GM18520 (cell line): Measurements from ENCODE around the gene GDPD5.

Source experiments
- ATAC-seq: cut with Tn5 transposase; IDR thresholded peaks from one replicate; pipeline ENCODE4 v1.9.1; 2021; ENCODE audit not compliant: unreplicated experiment

Gene GDPD5

GRCh38 chr11:75558939-75559843 is 33.5 kb upstream of the GDPD5 start:
- no peak for ATAC-seq

GRCh38 chr11:75557666-75558494 is 32.1 kb upstream of the GDPD5 start:
- ATAC-seq = no peak

GRCh38 chr11:75556275-75556674 is 30.5 kb upstream of the GDPD5 start:
- ATAC-seq = no peak

GRCh38 chr11:75555079-75555811 is 29.5 kb upstream of the GDPD5 start:
- no peak for ATAC-seq

- ATAC-seq = no peak
These were observed 28.7 kb upstream of the GDPD5 start for GRCh38 chr11:75554258-75555022.

GRCh38 chr11:75553889-75554257 is 28.1 kb upstream of the GDPD5 start:
- no peak for ATAC-seq

GRCh38 chr11:75553182-75553581 is 27.4 kb upstream of the GDPD5 start:
- ATAC-seq = no peak

GRCh38 chr11:75549370-75549958 is 23.7 kb upstream of the GDPD5 start:
- no peak for ATAC-seq

GRCh38 chr11:75548595-75549272 is 23.0 kb upstream of the GDPD5 start:
- ATAC-seq = no peak

GRCh38 chr11:75547617-75548058 is 21.9 kb upstream of the GDPD5 start:
- ATAC-seq = no peak

- no peak for ATAC-seq
These were observed 21.4 kb upstream of the GDPD5 start for GRCh38 chr11:75547177-75547576.

GRCh38 chr11:75543806-75544205 is 18.1 kb upstream of the GDPD5 start:
- ATAC-seq = no peak

- ATAC-seq = no peak
These were observed 16.3 kb upstream of the GDPD5 start for GRCh38 chr11:75542088-75542438.

- no peak for ATAC-seq
These were observed 15.7 kb upstream of the GDPD5 start for GRCh38 chr11:75541193-75542087.

GRCh38 chr11:75539459-75540334 is 14.0 kb upstream of the GDPD5 start:
- no peak for ATAC-seq

GRCh38 chr11:75538150-75538942 is 12.6 kb upstream of the GDPD5 start:
- no peak for ATAC-seq

GRCh38 chr11:75537740-75538139 is 12.0 kb upstream of the GDPD5 start:
- ATAC-seq = no peak
